ENCODE measurements around the gene MTR.

GRCh38 chr1:236870721-236871120 is 75.6 kb downstream of the MTR start:
- TF ChIP-seq SUZ12 (IDR thresholded peaks at IDR 0.05) = no peak
- no peak for TF ChIP-seq FOXA1 (IDR thresholded peaks at IDR 0.05)
- no peak for TF ChIP-seq CTBP1 (IDR thresholded peaks at IDR 0.05; ENCODE audit: borderline replicate concordance)
- TF ChIP-seq SP1 (IDR thresholded peaks at IDR 0.05) = no peak
- no peak for TF ChIP-seq PKNOX1 (IDR thresholded peaks at IDR 0.05)
- TF ChIP-seq FOXM1 (IDR thresholded peaks at IDR 0.05; ENCODE audit: borderline replicate concordance) = no peak
- no peak for TF ChIP-seq BHLHE40 (IDR thresholded peaks at IDR 0.05; ENCODE audit: borderline replicate concordance)
- no peak for TF ChIP-seq TARDBP (IDR thresholded peaks at IDR 0.05)
